SH-SY5Y (cell line): ENCODE measurements around the gene BRD4.

Experiments used
- GATA2 ChIP-seq: IDR thresholded peaks from 2 replicates; pipeline ENCODE4 v1.6.1; 2011; ENCODE audit warnings: mild to moderate bottlenecking, low read depth, low read length
- GATA3 ChIP-seq: IDR thresholded peaks from 2 replicates; pipeline ENCODE4 v1.6.1; 2011; ENCODE audit warnings: low read depth, mild to moderate bottlenecking, low read length, moderate library complexity

- no peak for TF ChIP-seq GATA2
- TF ChIP-seq GATA3: no peak
Measured at GRCh38 chr19:15251749-15252397, 80.5 kb downstream of the BRD4 start.
